ENCODE measurements around the gene TMEM44.

DNA sequence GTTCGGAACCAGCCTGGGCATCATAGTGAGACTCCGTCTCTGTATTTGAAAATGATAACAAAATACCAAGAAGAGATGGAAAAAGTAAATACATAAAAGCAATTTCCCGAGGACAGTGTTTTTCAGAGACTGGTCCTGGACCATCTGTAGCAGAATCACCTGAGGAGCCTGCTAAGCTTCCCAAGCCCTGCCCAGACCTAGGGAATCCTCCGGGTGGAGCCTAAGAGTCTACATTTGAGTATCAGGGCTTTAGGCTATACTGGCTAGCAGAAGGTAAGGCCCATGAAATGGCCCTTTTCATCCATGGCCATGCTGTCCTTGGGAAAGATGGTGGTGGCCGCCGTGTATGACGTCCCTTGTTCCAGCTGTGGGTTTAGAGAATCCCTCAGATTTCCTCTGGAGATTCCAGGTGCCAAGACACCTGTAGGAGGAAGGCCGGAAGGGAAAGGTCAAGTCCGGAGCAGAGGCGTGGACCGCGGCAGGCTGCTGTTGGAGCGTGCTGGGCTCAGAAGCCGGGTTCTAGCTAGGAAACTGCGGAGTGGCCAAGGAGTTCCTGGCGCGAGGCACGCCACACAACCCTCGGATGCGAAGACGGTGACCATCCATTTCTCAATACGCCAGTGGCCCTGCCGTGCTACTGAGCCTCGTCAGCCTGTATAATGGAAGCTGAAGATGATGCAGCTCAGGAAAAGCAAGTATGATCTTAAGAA is 50.9 kb downstream of the TMEM44 start:
- TF ChIP-seq YY1 (IDR thresholded peaks at IDR 0.05; ENCODE audit: insufficient read depth, insufficient read length) (no peak), ZNF274 (IDR thresholded peaks at IDR 0.05; ENCODE audit: low read depth, low read length) (no peak)
